ENCODE data around the gene ASCC3.

DNA sequence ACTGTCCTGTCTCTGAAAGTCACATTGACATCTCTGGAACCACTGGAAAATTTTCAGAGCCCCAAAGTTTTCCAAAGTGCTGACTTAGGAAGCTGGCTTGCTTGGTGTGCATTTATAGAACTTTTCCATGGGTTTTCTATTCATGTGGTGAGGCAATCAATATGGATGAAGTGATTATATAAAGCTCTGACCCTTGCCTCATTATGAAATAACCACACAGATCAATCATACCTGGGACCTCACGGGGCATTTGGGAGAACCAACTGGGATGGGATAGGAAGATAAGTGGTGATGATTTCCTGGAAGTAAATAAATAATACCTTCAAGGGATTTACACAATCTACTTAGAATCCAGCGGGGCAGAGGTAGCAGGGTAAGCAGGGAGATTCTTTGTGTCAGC is 393.5 kb downstream of the ASCC3 start:
- TF ChIP-seq POLR2A (IDR thresholded peaks at IDR 0.05; ENCODE audit: low read length) (no peak), GATA1 (IDR thresholded peaks at IDR 0.05; ENCODE audit: low read depth, low read length) (no peak)

Data from erythroblast (primary cell).